HCT116 (cell line): ENCODE results near the gene STX16. TPM values are rescaled to one million over a fixed set of nuclear protein-coding genes. Genes with fewer than 3 reads are reported as not detected.

Experiments
- ATAC-seq: fragments of 200-7000 bp; cut with Tn5 transposase; 2 replicates; pipeline ENCODE4 v1.9.1; 2020; ENCODE audit warnings: mild to moderate bottlenecking, moderate library complexity
- BruUV-seq: library from RNA; stranded (reverse); fragments of 400-500 nt; replicated peaks from 2 replicates; lab custom pipeline; 2021; lab: Mats Ljungman, UMichigan
- CTCF ChIA-PET: fragments of 300-600 bp; sonication (Branson Sonifier 250); formaldehyde crosslinking; loops from one replicate; lab custom pipeline; 2021; ENCODE audit warnings: antibody characterized with exemption; lab: Charles Lee
- POLR2A ChIA-PET: fragments of 300-600, 350-600 bp; sonication (Branson Sonifier 250); formaldehyde crosslinking; loops from one replicate; lab custom pipeline; 2021; ENCODE audit warnings: antibody characterized with exemption; lab: Charles Lee
- RAD21 ChIA-PET, 2 experiments: fragments of 300-600 bp; sonication (Branson Sonifier 250); formaldehyde crosslinking; loops; one replicate each; lab custom pipeline; 2023; ENCODE audit warnings: low total read pairs in 2 of 2; ENCODE audit not compliant: uncharacterized antibody in 2 of 2, unreplicated experiment in 2 of 2, low non-redundant PET in 1 of 2; lab: Charles Lee
- DNase-seq: peaks from one replicate; pipeline ENCODE4 v3.0.0-alpha.2; 2010; ENCODE audit warnings: low read depth, low spot score
- H2AFZ ChIP-seq: fragments of 200-600 bp; shearing (Covaris generic), sonication (generic); 2 replicates; pipeline ENCODE4 v1.6.1; 2017; ENCODE audit warnings: low read depth, mixed run types, mixed read lengths, antibody characterized with exemption, low read length; ENCODE audit not compliant: poor library complexity, severe bottlenecking
- H3K27ac ChIP-seq: 2 replicates; pipeline ENCODE4 v1.5.1; 2012; ENCODE audit warnings: low read depth, low read length
- H3K27me3 ChIP-seq: fragments of 200-600 bp; sonication (generic); 2 replicates; pipeline ENCODE4 v1.6.1; 2016; ENCODE audit warnings: mixed run types, low read length, mixed read lengths; ENCODE audit not compliant: insufficient read depth
- H3K36me3 ChIP-seq, 2 experiments: fragments of 200-500 bp in 1 of 2; fragments of 200-600 bp in 1 of 2; sonication (Bioruptor generic) in 1 of 2; sonication (generic) in 1 of 2; 2 replicates each; pipeline versions ENCODE4 v1.5.1 to v1.6.1; 2014 to 2016; ENCODE audit warnings: low read length in 2 of 2, inconsistent platforms in 1 of 2, mixed read lengths in 1 of 2, mixed run types in 1 of 2; ENCODE audit not compliant: insufficient read depth in 2 of 2, control insufficient read depth in 1 of 2
- H3K4me1 ChIP-seq, 2 experiments: fragments of 200-600 bp in 1 of 2; sonication (generic) in 1 of 2; 2 replicates each; pipeline versions ENCODE4 v1.5.1 to v1.6.1; 2012 to 2017; ENCODE audit warnings: low read length in 2 of 2, inconsistent platforms in 1 of 2, mild to moderate bottlenecking in 1 of 2, mixed read lengths in 1 of 2, mixed run types in 1 of 2, moderate library complexity in 1 of 2; ENCODE audit not compliant: insufficient read depth in 2 of 2, control insufficient read depth in 1 of 2
- H3K4me2 ChIP-seq: fragments of 200-600 bp; sonication (generic); 2 replicates; pipeline ENCODE4 v1.6.1; 2017; ENCODE audit warnings: mixed run types, low read length, mixed read lengths
- H3K4me3 ChIP-seq, 2 experiments: fragments of 200-600 bp in 1 of 2; sonication (generic) in 1 of 2; replicated peaks in 1 of 2; 2 replicates each; pipeline ENCODE4 v1.5.1; 2011 to 2016; ENCODE audit warnings: low read length in 2 of 2, control low read depth in 1 of 2, low read depth in 1 of 2, mild to moderate bottlenecking in 1 of 2, mixed read lengths in 1 of 2, mixed run types in 1 of 2
- H3K79me2 ChIP-seq: fragments of 200-600 bp; sonication (generic); 2 replicates; pipeline ENCODE4 v1.6.1; 2017; ENCODE audit warnings: mild to moderate bottlenecking, mixed run types, low read length, moderate library complexity, mixed read lengths; ENCODE audit not compliant: insufficient read depth
- H3K9ac ChIP-seq: fragments of 200-600 bp; sonication (generic); 2 replicates; pipeline ENCODE4 v1.6.1; 2016; ENCODE audit warnings: low read length, mixed read lengths
- H3K9me2 ChIP-seq: fragments of 200-600 bp; sonication (generic), shearing (Covaris generic); 2 replicates; pipeline ENCODE4 v1.6.1; 2017; ENCODE audit warnings: mixed run types, mild to moderate bottlenecking, moderate library complexity; ENCODE audit not compliant: insufficient read depth
- H3K9me3 ChIP-seq, 2 experiments: fragments of 200-500 bp in 1 of 2; fragments of 200-600 bp in 1 of 2; sonication (Bioruptor generic) in 1 of 2; sonication (generic) in 1 of 2; 2 replicates each; pipeline ENCODE4 v1.6.1; 2014 to 2017; ENCODE audit warnings: low read length in 2 of 2, mixed read lengths in 2 of 2, inconsistent platforms in 1 of 2, low read depth in 1 of 2, mild to moderate bottlenecking in 1 of 2, mixed run types in 1 of 2, moderate library complexity in 1 of 2; ENCODE audit not compliant: control insufficient read depth in 1 of 2, insufficient read depth in 1 of 2
- H4K20me1 ChIP-seq: fragments of 200-600 bp; sonication (generic), shearing (Covaris generic); 2 replicates; pipeline ENCODE4 v1.6.1; 2017; ENCODE audit warnings: mixed run types, mild to moderate bottlenecking, moderate library complexity; ENCODE audit not compliant: insufficient read depth
- ATF3 ChIP-seq: IDR thresholded peaks from 2 replicates; pipeline ENCODE4 v1.6.1; 2012
- FOSL1 ChIP-seq: IDR thresholded peaks from 2 replicates; pipeline ENCODE4 v1.6.1; 2012; ENCODE audit warnings: low read depth
- POLR2A ChIP-seq: IDR thresholded peaks from 2 replicates; pipeline ENCODE4 v1.7.0; 2011; ENCODE audit warnings: borderline replicate concordance; ENCODE audit not compliant: insufficient read depth, insufficient read length; ENCODE audit errors: extremely low read depth
- POLR2AphosphoS5 ChIP-seq: IDR thresholded peaks from 2 replicates; pipeline ENCODE4 v1.6.1; 2011; ENCODE audit warnings: mild to moderate bottlenecking, low read depth, low read length, moderate library complexity
- intact Hi-C: fragments of 100-400 bp; cut with micrococcal nuclease; formaldehyde crosslinking; loops from 2 replicates; pipeline ENCODE4 v1.10.0; 2022
- total RNA-seq: library from RNA; stranded (reverse); gene quantifications from one replicate; pipeline ENCODE4 v1.2.1, GENCODE V29; 2021; ENCODE audit not compliant: unreplicated experiment

STX16 gene
- total RNA-seq, 1 experiment from 2014 or later = 55.1 TPM

GRCh38 chr20:58676161-58676560 lies 25.1 kb downstream of the STX16 start:
- DNase-seq = no peak
- no peaks in the 10 kb centered on the region for H3K27me3 ChIP-seq
- BruUV-seq = no TSS peak
- H3K4me1 ChIP-seq = no peaks in the 10 kb centered on the region
- RAD21 ChIA-PET = no interaction called here
- H3K79me2 ChIP-seq = no peaks in the 10 kb centered on the region
- no peak overlapping the region for H3K4me2 ChIP-seq
- H3K9me2 ChIP-seq = no peaks in the 10 kb centered on the region
- no peak overlapping the region for H3K4me3 ChIP-seq
- H2AFZ ChIP-seq = no peak overlapping the region
- POLR2A ChIA-PET = no interaction called here
- H3K36me3 ChIP-seq = peaks cover 33 to 40% of the 10 kb centered on the region in 2 experiments
- no peak for ATAC-seq
- H4K20me1 ChIP-seq = no peaks in the 10 kb centered on the region
- H3K27ac ChIP-seq = no peak overlapping the region
- no peak overlapping the region for H3K9ac ChIP-seq
- no peaks in the 10 kb centered on the region for H3K9me3 ChIP-seq
- intact Hi-C loops = no loop called here
- no peak for TF ChIP-seq POLR2AphosphoS5
- TF ChIP-seq ATF3 = no peak
- TF ChIP-seq FOSL1 = no peak
- CTCF ChIA-PET = no interaction called here

- BruUV-seq = no TSS peak
- TF ChIP-seq POLR2A = no peak
- Histone ChIP-seq H3K9me2 (no peaks in the 10 kb centered on the region), H3K27me3 (no peaks in the 10 kb centered on the region), H3K4me2 (no peak overlapping the region), H3K4me3 (no peak overlapping the region), H3K9ac (no peak overlapping the region), H4K20me1 (no peaks in the 10 kb centered on the region), H3K79me2 (no peaks in the 10 kb centered on the region), H3K4me1 (no peaks in the 10 kb centered on the region), H3K9me3 (no peaks in the 10 kb centered on the region), H3K27ac (no peak overlapping the region), H3K36me3 (peaks cover 30 to 37% of the 10 kb centered on the region in 2 experiments), H2AFZ (no peak overlapping the region)
- intact Hi-C loops = no loop called here
- ChIA-PET POLR2A (no interaction called here), CTCF (no interaction called here), RAD21 (no interaction called here)
- no peak for ATAC-seq
- no peak for DNase-seq
These were observed 26.1 kb downstream of the STX16 start for GRCh38 chr20:58677079-58677604.
